Panc1 (cell line): ENCODE results near the gene KANK4. TPM values are rescaled to one million over a fixed set of nuclear protein-coding genes. Genes with fewer than 3 reads are reported as not detected.
"Not testable (repeated sequence)": the region's sequence is repeated elsewhere in the genome, so short reads cannot be mapped to it uniquely, and the experiment has no call there.

Source experiments
- ATAC-seq: fragments of 200-7000 bp; cut with Tn5 transposase; 2 replicates; pipeline ENCODE4 v1.9.1; 2020; ENCODE audit warnings: mild to moderate bottlenecking, moderate library complexity
- BruUV-seq: library from RNA; stranded (reverse); fragments of 400-500 nt; replicated peaks from 2 replicates; lab custom pipeline; 2021; lab: Mats Ljungman, UMichigan
- CTCF ChIA-PET: fragments of 300-600 bp; sonication (Branson Sonifier 250); formaldehyde crosslinking; loops from one replicate; lab custom pipeline; 2022; ENCODE audit warnings: antibody characterized with exemption; lab: Charles Lee
- POLR2A ChIA-PET: fragments of 300-600 bp; sonication (Branson Sonifier 250); formaldehyde crosslinking; loops from one replicate; lab custom pipeline; 2022; ENCODE audit warnings: antibody characterized with exemption; lab: Charles Lee
- DNase-seq: peaks from one replicate; pipeline ENCODE4 v3.0.0-alpha.2; 2010; ENCODE audit warnings: low read depth, low spot score
- H3K27ac ChIP-seq: 2 replicates; pipeline ENCODE4 v1.5.1; 2011; ENCODE audit warnings: mild to moderate bottlenecking, low read length, inconsistent platforms
- H3K27me3 ChIP-seq: fragments of 200-500 bp; sonication (Bioruptor generic); 2 replicates; pipeline ENCODE4 v1.6.0; 2014; ENCODE audit warnings: low read length, inconsistent platforms; ENCODE audit not compliant: control insufficient read depth, insufficient read depth
- H3K36me3 ChIP-seq: fragments of 200-500 bp; sonication (Bioruptor generic); 2 replicates; pipeline ENCODE4 v1.5.1; 2014; ENCODE audit warnings: inconsistent platforms, mild to moderate bottlenecking, low read length, moderate library complexity; ENCODE audit not compliant: control insufficient read depth, insufficient read depth
- H3K4me1 ChIP-seq: 2 replicates; pipeline ENCODE4 v1.5.1; 2011; ENCODE audit warnings: inconsistent platforms, mild to moderate bottlenecking, low read length, moderate library complexity; ENCODE audit not compliant: control insufficient read depth, insufficient read depth
- H3K4me3 ChIP-seq, 2 experiments: 2 replicates each; pipeline ENCODE4 v1.5.1; 2011 to 2012; ENCODE audit warnings: low read depth in 2 of 2, low read length in 2 of 2, mild to moderate bottlenecking in 2 of 2, inconsistent platforms in 1 of 2, moderate library complexity in 1 of 2
- H3K9me3 ChIP-seq: fragments of 200-500 bp; sonication (Bioruptor generic); 2 replicates; pipeline ENCODE4 v1.5.1; 2014; ENCODE audit warnings: low read depth, mild to moderate bottlenecking, inconsistent platforms, low read length, moderate library complexity; ENCODE audit not compliant: control insufficient read depth, insufficient read depth
- CTCF ChIP-seq: fragments of 450-650 bp; IDR thresholded peaks from 2 replicates; pipeline ENCODE4 v1.5.1; 2017; ENCODE audit warnings: mild to moderate bottlenecking
- POLR2AphosphoS5 ChIP-seq: IDR thresholded peaks from 2 replicates; pipeline ENCODE4 v1.6.1; 2012; ENCODE audit warnings: mild to moderate bottlenecking, low read depth, low read length, moderate library complexity
- REST ChIP-seq, 2 experiments: IDR thresholded peaks; 2 replicates each; pipeline ENCODE4 v1.6.1; 2011 to 2012; ENCODE audit warnings: low read depth in 2 of 2, control low read depth in 1 of 2, low read length in 1 of 2, mild to moderate bottlenecking in 1 of 2, moderate library complexity in 1 of 2; ENCODE audit not compliant: insufficient read depth in 1 of 2
- SIN3A ChIP-seq: IDR thresholded peaks from 2 replicates; pipeline ENCODE4 v1.6.1; 2012; ENCODE audit warnings: low read depth, mild to moderate bottlenecking, low read length, moderate library complexity, borderline replicate concordance; ENCODE audit not compliant: insufficient read depth
- TCF7L2 ChIP-seq: IDR thresholded peaks from 2 replicates; pipeline ENCODE4 v1.6.1; 2011; ENCODE audit warnings: mild to moderate bottlenecking, low read depth, low read length, inconsistent platforms
- in situ Hi-C: cut with HindIII; loops from 2 replicates; pipeline ENCODE4 v1.10.0; 2016; ENCODE audit warnings: low sequenced_read_pairs, low pct_unique_long_range_greater_than_20kb
- intact Hi-C: fragments of 100-400 bp; cut with micrococcal nuclease; formaldehyde crosslinking; loops from one replicate; pipeline ENCODE4 v1.10.0; 2022; ENCODE audit not compliant: unreplicated experiment
- total RNA-seq: library from RNA; stranded (reverse); gene quantifications from one replicate; pipeline ENCODE4 v1.2.1, GENCODE V29; 2021; ENCODE audit not compliant: unreplicated experiment

The KANK4 gene
- total RNA-seq, 1 experiment from 2014 or later, result 0.18 TPM

- Histone ChIP-seq H3K4me1 (no peaks in the 10 kb centered on the region), H3K27ac (no peak overlapping the region), H3K9me3 (no peaks in the 10 kb centered on the region), H3K36me3 (no peaks in the 10 kb centered on the region), H3K27me3 (no peaks in the 10 kb centered on the region), H3K4me3 (no peak overlapping the region)
- ATAC-seq (no peak), DNase-seq (no peak)
- in situ Hi-C loops, result no loop called here
- BruUV-seq, result no TSS peak
- intact Hi-C loops, result no loop called here
- CTCF ChIA-PET, result no interaction called here
- TF ChIP-seq CTCF (no peak), TCF7L2 (no peak), REST (IDR thresholded peaks at IDR 0.05; ENCODE audit: insufficient read depth in 1 of 2, low read depth in 2 of 2, low read length in 1 of 2) (no peak), POLR2AphosphoS5 (no peak), SIN3A (no peak)
- POLR2A ChIA-PET, result no interaction called here
Measured at GRCh38 chr1:62222321-62222720, 96.9 kb downstream of the KANK4 start.

- Histone ChIP-seq H3K4me3 (no peak overlapping the region), H3K4me1 (no peaks in the 10 kb centered on the region), H3K27ac (no peak overlapping the region), H3K9me3 (no peaks in the 10 kb centered on the region), H3K36me3 (no peaks in the 10 kb centered on the region), H3K27me3 (no peaks in the 10 kb centered on the region)
- ChIA-PET CTCF (no interaction called here), POLR2A (no interaction called here)
- BruUV-seq, result no TSS peak
- DNase-seq, result no peak
- ATAC-seq, result no peak
- TF ChIP-seq POLR2AphosphoS5 (no peak), SIN3A (no peak), TCF7L2 (no peak), REST (IDR thresholded peaks at IDR 0.05; ENCODE audit: insufficient read depth in 1 of 2, low read depth in 2 of 2, low read length in 1 of 2) (no peak), CTCF (no peak)
- intact Hi-C loops, result no loop called here
- in situ Hi-C loops, result no loop called here
Measured at GRCh38 chr1:62221171-62221570, 98.1 kb downstream of the KANK4 start.

- BruUV-seq, in situ Hi-C loops, ATAC-seq, intact Hi-C loops, CTCF ChIA-PET, POLR2A ChIA-PET, H3K4me3 ChIP-seq, H3K4me1 ChIP-seq, H3K27me3 ChIP-seq, H3K36me3 ChIP-seq, H3K9me3 ChIP-seq, H3K27ac ChIP-seq, DNase-seq: not testable (repeated sequence)
Measured at GRCh38 chr1:62220456-62220855, 98.8 kb downstream of the KANK4 start.
